HG02623 (cell line): ENCODE data around the gene BTBD18.

Experiments used
- ATAC-seq: cut with Tn5 transposase; IDR thresholded peaks from one replicate; pipeline ENCODE4 v1.9.1; 2021; ENCODE audit warnings: moderate library complexity; ENCODE audit not compliant: unreplicated experiment

The BTBD18 gene, protein sequence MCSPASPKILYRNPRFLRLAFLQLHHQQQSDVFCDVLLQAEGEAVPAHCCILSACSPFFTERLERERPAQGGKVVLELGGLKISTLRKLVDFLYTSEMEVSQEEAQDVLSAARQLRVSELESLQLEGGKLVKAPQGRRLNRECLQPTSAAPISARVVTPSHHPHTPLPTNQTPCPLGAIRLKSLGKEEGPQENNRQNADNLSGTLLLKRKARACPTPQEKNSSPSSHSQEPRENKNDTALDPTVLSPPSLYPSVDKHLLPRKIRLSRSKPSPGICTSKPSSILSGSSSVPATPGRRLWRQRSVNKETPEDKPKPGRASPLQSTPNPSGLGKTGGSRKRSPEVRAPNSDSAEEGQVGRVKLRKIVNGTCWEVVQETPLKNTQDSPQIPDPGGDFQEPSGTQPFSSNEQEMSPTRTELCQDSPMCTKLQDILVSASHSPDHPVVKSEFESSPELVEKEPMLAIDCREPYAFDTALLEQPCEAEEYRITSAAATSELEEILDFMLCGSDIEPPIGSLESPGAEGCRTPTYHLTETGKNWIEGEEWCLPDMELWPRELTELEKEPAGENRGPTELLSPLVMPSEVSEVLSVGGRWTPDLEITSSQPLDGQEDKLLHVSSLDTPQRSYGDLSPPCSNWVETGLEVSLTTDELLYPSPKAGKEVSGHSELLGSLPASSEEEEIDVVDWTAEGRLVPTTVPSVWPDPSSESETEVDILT

DNA sequence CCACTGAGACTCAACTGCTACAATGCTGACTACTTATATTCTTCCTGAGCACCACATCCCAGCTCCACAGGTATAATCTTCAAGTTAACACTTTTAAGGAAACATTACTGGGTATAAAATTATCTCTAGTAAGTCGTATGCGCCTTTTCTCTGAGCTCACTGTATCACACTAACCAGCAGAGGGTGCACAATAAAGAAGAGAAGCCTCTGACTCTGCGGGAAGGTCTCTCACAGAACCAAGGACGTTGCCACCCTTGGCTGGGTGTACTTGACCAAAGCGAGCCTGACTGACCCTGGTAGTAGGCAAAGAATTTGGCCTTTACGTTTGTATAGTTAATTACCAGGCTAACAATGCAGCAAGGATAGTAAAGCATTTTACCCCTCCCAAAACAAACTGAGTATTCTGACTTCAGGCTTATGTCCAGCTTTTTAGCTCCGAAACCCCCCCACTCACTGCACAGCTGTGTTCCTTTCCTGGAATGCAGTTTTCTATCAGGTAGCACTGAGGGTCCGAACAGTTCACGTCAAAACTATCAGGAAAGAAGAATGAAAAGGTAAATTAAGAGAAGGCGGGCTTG is at the start of gene BTBD18:
Gene BTBD18 (minus strand): TSS at position 144 of the 578 bp plus-strand sequence. CDS start 631 bp downstream, outside the sequence.
- no peak for ATAC-seq

- no peak for ATAC-seq
Observed at GRCh38 chr11:57801183-57801485, 49.5 kb upstream of the BTBD18 start.

- peak; percentile 80 for ATAC-seq
Observed at GRCh38 chr11:57800444-57801182, 49.0 kb upstream of the BTBD18 start.

GRCh38 chr11:57798905-57799559 is 47.4 kb upstream of the BTBD18 start:
- no peak for ATAC-seq

DNA sequence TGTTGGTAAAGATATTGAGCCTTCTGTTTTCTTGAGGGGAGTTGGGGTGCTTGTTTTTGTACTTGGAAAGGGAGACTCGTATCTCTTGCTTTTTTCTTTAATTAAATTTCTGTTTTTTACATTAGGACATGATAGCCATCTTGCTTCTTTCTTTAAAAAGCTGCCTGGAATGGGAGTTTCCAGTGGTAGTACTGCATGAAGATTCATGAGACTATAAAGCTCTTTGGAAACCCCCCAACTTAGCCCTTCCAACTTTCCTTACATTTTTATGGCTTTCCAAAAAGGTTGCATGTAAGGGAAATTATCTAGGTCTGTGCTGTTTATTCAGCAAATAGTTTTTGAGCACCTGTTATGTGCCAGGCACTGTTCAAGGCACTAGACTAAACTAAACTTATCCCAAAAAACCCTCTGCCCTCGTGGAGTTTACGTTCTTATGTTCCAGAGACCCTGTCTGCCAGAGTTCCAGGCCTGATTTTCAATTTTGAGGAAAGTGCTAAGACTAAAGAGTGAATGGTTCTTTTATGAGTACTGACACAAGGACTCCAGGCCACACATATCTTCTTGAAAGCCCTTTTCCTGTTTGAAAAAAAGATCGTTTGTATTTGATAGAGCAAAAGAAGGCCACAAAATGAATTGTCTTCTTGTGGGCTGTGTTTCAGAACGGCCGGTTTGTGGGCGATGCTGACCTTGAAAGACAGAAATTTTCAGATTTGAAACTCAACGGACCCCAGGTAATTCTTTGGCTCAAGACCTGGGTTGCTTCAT is 41.9 kb upstream of the BTBD18 start:
- ATAC-seq = no peak

DNA sequence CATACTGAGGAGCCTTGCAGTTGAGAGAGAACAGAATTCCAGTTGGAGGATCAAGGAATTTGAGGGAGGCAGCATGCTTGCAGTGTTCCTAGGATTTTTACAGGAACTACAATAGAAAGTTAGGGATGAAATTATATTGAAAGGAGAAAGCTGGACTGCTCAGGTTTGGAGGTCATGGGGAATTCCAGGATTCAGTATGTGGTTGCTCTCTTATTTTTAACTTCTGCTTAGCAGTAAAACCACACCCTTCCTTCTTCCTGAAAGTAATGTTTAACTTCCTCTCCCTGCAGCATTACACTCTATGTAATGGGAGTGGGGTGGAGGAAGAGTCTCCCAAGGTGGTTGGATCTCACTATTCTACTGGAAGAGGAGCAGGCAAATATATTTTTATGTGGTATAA is 41.3 kb upstream of the BTBD18 start:
- no peak for ATAC-seq

- ATAC-seq = peak; percentile 74
Observed at GRCh38 chr11:57792060-57792541, 40.5 kb upstream of the BTBD18 start.

- ATAC-seq = no peak
Observed at GRCh38 chr11:57791321-57792059, 39.9 kb upstream of the BTBD18 start.

DNA sequence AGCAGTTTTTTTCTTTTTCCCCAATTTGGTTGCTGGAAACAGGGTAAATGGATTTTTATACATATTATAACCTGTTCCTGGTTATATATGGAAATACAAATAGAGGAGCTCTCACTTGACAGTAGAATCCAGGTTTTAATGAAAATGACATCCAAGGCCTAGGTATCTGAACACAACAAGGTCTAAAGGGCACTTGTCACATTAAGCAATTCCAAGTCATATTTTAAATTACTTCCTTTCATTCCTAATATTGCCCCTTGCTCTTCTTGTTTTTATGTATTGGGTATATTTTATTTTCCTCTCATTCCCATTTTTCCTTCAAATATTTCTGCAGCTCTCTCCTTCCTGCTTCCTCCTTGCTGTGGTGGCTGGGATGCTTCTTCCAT is 37.1 kb upstream of the BTBD18 start:
- ATAC-seq = no peak

DNA sequence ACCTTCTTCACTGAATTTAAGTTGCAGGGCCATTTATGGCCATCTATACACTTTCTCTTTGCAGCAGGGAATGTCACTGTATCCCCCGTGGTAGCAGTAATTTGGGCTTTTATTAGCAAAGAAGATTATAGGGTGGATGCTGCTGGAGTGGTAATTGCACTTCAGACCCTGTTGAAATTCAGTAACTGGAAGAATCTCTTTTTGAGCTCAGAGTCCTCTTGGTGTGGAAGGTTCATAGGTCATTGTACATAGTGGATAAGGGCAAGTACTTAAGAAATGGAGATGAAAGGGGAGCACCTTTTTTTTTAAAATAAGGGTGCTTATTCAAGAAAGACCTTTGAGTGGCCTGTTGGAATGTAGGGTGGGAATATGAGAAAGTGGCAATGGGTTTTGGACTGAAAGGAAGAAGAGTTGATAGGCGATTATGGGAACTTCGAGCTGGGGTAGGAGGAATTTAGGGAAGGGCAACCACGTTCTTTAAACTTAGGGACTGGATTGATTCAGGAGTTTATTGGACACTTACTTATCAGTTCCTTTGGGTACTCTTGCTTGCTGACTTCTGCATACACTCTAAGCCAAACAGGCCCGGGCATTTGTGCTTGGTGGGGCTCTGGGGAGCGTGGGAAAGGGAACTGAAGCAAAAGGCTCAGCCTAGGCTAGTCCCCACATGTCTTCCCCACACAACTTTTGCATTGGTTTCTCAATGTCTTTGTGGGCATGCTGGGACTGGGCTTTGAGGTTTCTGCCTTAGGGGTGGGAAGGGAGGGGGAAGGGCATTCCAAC is 36.5 kb upstream of the BTBD18 start:
- ATAC-seq = peak; percentile 35

DNA sequence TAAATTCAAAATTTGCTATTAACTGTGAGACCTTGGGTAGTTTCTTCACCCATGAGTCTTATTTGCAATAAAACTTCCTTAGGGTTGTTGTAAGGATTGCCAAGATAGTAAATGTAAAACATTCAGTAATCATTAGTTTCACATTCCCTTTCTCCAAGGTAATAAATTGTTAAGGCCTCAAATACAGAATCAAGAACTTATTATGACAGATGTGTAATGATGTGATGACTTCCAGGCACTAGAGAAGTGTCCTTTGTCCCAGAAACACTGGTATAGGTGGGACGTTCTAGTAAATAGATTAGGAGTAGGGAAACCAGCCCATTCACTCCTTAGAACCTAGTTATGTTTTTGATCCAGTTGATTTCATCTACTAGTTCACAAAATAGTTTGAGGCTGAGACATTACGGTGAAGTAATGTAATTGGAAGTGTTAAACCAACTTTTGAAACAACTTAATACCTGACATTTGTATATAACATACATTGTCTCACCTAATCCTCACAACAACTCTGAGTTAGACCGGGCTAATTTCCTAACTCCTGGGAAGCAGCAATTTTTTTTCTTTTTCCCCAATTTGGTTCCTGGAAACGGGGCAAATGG is 35.5 kb upstream of the BTBD18 start:
- ATAC-seq = no peak

DNA sequence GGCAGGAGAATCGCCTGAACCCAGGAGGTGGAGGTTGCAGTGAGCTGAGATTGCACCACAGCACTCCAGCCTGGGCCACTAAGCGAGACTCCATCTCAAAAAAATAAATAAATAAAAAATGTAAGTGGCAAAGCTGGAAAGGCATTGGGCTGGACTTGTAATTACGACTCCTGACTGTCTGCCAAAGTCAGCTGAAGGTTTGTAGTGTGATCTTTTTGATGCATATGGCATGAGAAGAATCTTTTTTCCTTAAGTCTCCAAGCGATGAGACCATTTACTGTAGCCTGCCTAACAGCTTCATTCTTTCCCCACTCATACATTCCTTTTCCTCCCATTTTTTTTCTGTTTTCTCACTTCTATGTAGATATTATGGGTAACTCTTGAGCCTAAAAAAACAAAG is 34.8 kb upstream of the BTBD18 start:
- ATAC-seq = no peak

GRCh38 chr11:57785072-57785471 is 33.5 kb upstream of the BTBD18 start:
- ATAC-seq = peak; percentile 49

- no peak for ATAC-seq
Observed at GRCh38 chr11:57781529-57781943, 29.9 kb upstream of the BTBD18 start.

DNA sequence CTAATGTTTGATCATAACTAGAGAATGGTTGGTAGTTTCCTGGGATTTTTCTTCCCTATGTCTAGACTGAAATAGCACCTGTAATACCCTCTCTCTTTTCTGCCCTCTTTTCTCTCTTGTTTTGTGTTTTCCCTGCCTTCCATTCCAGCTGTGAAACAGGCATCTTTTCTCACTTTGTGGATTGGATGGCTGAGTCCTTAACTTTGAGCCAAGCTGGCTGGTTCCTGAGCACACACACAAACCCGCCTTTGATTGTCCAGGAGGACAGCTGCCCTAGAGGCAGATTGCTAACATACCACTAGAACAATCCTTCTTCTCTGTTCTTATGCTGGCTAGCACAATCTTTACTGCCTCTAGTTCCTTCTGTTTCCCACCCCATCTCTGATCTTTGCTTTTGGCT is 27.7 kb upstream of the BTBD18 start:
- no peak for ATAC-seq

GRCh38 chr11:57778318-57779037 is 26.9 kb upstream of the BTBD18 start:
- ATAC-seq = no peak

DNA sequence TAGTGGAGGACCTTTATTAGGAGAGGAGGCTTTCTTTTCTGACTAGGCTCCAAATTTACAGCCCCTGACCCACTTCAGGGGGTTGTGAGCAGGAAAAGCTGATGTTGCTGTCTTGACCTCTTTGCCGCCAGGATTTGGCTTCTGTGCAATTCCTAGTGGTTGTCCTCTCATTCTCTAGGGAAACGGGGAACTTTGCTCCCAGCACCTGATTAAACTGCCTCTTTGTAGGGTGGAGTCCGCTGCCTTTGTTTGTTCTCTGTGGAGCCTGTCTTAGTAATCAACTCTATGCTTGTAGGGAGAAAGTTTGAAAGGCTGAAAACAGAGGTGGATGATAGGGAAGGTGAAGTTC is 26.3 kb upstream of the BTBD18 start:
- no peak for ATAC-seq
